ENCODE data around the gene TMOD4.
A peak's percentile ranks its signal among the peaks of the same experiment; 100 is the strongest.

The TMOD4 gene

GRCh38 chr1:151133018-151133806 is 42.6 kb downstream of the TMOD4 start:
- Histone ChIP-seq H3K27me3 (ENCODE audit: control insufficient read depth, insufficient read depth, low read length) (peaks cover 34% of the 10 kb centered on the region), H3K4me3 (ENCODE audit: low read length) (no peak overlapping the region), H3K9ac (ENCODE audit: low read length) (peak overlapping the region; percentile 22), H3K36me3 (ENCODE audit: control insufficient read depth, insufficient read depth, low read length) (no peaks in the 10 kb centered on the region), H3K4me1 (ENCODE audit: control insufficient read depth, insufficient read depth, low read length) (peaks cover 11% of the 10 kb centered on the region), H3K9me3 (ENCODE audit: control insufficient read depth, low read length) (no peaks in the 10 kb centered on the region)

DNA sequence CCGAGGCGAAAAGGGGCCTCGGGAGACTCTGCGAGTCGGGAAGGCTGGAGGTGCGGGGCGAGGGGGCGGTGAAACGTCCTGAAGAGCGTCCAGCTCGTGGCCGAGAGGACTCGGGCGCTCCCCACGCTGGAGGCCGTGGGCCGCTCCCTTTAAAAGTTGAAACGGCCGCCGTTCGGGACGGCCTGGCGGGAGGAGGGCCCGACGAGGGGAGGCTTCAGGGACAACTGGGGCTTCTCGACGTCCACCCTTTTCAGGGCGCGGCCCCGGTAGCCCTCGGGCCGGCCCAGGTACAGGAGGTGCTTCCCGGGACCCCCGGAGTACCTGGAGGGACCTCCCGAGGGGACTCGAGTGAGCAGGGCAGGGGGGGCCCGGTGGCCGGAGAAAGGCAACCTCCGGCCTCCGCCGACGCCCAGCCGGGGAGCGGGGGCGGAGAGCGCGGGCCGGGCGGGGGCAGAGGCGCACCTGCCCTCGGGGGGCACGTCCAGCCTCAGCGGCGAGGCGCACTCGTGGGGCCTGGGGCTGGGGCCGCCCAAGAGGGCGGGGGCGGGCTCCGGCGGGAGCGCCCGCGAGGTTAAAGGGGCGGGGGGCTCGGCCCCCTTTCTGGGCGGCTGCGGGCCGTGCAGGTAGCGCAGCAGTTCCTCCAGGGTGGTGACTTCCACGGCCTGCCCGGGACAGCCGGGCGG is 43.3 kb downstream of the TMOD4 start:
- peaks cover 34% of the 10 kb centered on the region for H3K27me3 ChIP-seq (ENCODE audit: control insufficient read depth, insufficient read depth, low read length)
- no peaks in the 10 kb centered on the region for H3K9me3 ChIP-seq (ENCODE audit: control insufficient read depth, low read length)
- H3K4me3 ChIP-seq (ENCODE audit: low read length), result no peak overlapping the region
- no peaks in the 10 kb centered on the region for H3K36me3 ChIP-seq (ENCODE audit: control insufficient read depth, insufficient read depth, low read length)
- peaks cover 11% of the 10 kb centered on the region for H3K4me1 ChIP-seq (ENCODE audit: control insufficient read depth, insufficient read depth, low read length)
- peak overlapping the region; percentile 51 for H3K9ac ChIP-seq (ENCODE audit: low read length)

DNA sequence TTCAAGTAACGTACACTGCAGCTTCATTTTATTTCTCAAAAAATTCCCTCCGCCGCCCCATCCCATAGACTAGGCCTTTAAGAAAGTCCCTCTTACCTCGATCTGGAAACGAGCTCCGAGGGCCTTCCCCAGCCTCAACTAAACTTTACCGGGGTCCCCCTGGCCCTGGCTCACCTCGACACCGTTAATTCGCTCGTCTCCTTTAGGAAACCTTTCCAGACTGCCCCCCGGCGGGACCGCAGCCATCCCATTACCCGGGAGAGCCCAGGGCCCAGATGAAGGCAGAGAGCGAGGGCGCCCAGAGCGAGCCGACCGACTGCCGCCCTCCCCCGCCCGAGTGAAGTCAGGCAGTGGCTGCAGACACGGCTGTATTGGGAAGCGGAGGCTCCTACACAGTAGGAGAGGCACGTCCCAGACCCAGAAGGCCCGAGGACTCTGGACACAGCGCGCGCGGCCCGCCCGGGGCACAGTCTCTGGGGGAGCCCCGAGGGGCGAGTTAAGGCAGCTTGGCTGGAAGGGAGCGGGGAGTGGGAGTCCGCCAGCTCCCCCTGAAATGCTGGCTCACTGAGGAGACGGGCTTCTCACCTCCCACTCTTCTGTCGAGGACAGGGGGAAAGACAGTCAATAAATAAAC is 44.0 kb downstream of the TMOD4 start:
- Histone ChIP-seq H3K9ac (ENCODE audit: low read length) (peak overlapping the region; percentile 51), H3K4me3 (ENCODE audit: low read length) (peak overlapping the region; percentile 36), H3K27me3 (ENCODE audit: control insufficient read depth, insufficient read depth, low read length) (peaks cover 34% of the 10 kb centered on the region), H3K9me3 (ENCODE audit: control insufficient read depth, low read length) (no peaks in the 10 kb centered on the region), H3K36me3 (ENCODE audit: control insufficient read depth, insufficient read depth, low read length) (no peaks in the 10 kb centered on the region), H3K4me1 (ENCODE audit: control insufficient read depth, insufficient read depth, low read length) (peaks cover 11% of the 10 kb centered on the region)

GRCh38 chr1:151130987-151131586 is 44.7 kb downstream of the TMOD4 start:
- Histone ChIP-seq H3K4me3 (ENCODE audit: low read length) (peak overlapping the region; percentile 36), H3K9ac (ENCODE audit: low read length) (peak overlapping the region; percentile 51), H3K27me3 (ENCODE audit: control insufficient read depth, insufficient read depth, low read length) (peaks cover 34% of the 10 kb centered on the region)

DNA sequence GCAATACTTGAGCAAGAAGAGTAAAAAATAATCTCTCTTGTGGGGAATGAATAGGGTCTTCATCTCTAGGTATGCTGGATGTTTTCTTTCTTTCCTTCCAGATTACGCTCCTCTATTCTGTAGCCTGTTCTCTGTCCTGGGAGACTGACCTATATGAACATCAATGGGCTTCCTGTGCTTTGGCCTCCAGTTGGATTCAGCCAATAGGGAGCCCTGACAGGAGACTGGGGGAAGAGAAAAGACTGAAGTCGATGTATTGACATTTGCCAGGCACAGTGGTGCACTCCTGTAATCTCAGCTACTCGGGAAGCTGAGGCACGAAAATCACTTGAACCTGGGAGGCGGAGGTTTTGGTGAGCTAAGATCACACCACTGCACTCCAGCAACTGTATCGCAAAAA is 47.0 kb downstream of the TMOD4 start:
- H3K9me3 ChIP-seq (ENCODE audit: control insufficient read depth, low read length), result no peaks in the 10 kb centered on the region
- H3K36me3 ChIP-seq (ENCODE audit: control insufficient read depth, insufficient read depth, low read length), result no peaks in the 10 kb centered on the region
- no peak overlapping the region for H3K4me3 ChIP-seq (ENCODE audit: low read length)
- no peak overlapping the region for H3K9ac ChIP-seq (ENCODE audit: low read length)
- peaks cover 34% of the 10 kb centered on the region for H3K27me3 ChIP-seq (ENCODE audit: control insufficient read depth, insufficient read depth, low read length)
- peaks cover 27% of the 10 kb centered on the region for H3K4me1 ChIP-seq (ENCODE audit: control insufficient read depth, insufficient read depth, low read length)

More at GRCh38 chr1:151130987-151131586, 44.7 kb downstream of the TMOD4 start:
- Histone ChIP-seq H3K4me1 (ENCODE audit: control insufficient read depth, insufficient read depth, low read length) (peaks cover 16% of the 10 kb centered on the region), H3K9me3 (ENCODE audit: control insufficient read depth, low read length) (no peaks in the 10 kb centered on the region), H3K36me3 (ENCODE audit: control insufficient read depth, insufficient read depth, low read length) (no peaks in the 10 kb centered on the region)

DNA sequence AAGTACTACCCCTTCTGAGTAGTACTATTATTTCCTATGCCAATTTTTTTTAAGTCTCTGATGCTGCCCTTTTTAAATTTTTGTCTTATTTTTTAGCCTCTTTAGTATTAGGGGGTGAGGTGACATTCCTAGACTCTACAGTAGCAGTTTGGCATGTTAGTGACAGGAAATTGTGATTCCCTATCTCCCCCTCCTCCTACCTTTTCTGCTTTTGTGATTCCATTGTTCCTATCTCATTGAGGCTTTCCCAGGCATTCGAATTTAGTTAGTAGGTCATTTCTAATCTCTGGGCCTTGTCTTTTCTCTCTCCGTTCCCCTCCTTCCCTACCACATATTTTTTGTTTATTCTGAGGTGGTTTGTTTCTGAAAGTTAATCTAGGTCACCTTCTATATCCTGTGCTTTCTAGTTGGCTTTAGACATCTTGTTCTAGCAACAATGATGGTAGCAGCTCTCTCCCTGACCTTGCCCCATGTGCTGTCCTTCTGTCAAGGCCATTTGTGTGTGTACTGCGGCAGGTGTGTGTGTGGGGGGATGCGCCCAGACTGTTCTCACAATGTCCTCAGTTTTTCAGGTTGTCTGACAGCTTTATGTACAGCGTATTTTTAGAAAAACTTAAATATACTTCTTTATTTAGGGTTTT is 50.9 kb downstream of the TMOD4 start:
- no peaks in the 10 kb centered on the region for H3K36me3 ChIP-seq (ENCODE audit: control insufficient read depth, insufficient read depth, low read length)
- no peak overlapping the region for H3K9ac ChIP-seq (ENCODE audit: low read length)
- no peaks in the 10 kb centered on the region for H3K27me3 ChIP-seq (ENCODE audit: control insufficient read depth, insufficient read depth, low read length)
- H3K9me3 ChIP-seq (ENCODE audit: control insufficient read depth, low read length), result no peaks in the 10 kb centered on the region
- no peak overlapping the region for H3K4me3 ChIP-seq (ENCODE audit: low read length)
- peaks cover 16% of the 10 kb centered on the region for H3K4me1 ChIP-seq (ENCODE audit: control insufficient read depth, insufficient read depth, low read length)
